ENCODE data around the gene TRAPPC8. TPM values are rescaled to one million over a fixed set of nuclear protein-coding genes. Genes with fewer than 3 reads are reported as not detected.

TRAPPC8 gene, protein sequence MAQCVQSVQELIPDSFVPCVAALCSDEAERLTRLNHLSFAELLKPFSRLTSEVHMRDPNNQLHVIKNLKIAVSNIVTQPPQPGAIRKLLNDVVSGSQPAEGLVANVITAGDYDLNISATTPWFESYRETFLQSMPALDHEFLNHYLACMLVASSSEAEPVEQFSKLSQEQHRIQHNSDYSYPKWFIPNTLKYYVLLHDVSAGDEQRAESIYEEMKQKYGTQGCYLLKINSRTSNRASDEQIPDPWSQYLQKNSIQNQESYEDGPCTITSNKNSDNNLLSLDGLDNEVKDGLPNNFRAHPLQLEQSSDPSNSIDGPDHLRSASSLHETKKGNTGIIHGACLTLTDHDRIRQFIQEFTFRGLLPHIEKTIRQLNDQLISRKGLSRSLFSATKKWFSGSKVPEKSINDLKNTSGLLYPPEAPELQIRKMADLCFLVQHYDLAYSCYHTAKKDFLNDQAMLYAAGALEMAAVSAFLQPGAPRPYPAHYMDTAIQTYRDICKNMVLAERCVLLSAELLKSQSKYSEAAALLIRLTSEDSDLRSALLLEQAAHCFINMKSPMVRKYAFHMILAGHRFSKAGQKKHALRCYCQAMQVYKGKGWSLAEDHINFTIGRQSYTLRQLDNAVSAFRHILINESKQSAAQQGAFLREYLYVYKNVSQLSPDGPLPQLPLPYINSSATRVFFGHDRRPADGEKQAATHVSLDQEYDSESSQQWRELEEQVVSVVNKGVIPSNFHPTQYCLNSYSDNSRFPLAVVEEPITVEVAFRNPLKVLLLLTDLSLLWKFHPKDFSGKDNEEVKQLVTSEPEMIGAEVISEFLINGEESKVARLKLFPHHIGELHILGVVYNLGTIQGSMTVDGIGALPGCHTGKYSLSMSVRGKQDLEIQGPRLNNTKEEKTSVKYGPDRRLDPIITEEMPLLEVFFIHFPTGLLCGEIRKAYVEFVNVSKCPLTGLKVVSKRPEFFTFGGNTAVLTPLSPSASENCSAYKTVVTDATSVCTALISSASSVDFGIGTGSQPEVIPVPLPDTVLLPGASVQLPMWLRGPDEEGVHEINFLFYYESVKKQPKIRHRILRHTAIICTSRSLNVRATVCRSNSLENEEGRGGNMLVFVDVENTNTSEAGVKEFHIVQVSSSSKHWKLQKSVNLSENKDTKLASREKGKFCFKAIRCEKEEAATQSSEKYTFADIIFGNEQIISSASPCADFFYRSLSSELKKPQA (N-terminal part only)
- total RNA-seq = 32.6 and 35.0 TPM in 2 replicates

DNA sequence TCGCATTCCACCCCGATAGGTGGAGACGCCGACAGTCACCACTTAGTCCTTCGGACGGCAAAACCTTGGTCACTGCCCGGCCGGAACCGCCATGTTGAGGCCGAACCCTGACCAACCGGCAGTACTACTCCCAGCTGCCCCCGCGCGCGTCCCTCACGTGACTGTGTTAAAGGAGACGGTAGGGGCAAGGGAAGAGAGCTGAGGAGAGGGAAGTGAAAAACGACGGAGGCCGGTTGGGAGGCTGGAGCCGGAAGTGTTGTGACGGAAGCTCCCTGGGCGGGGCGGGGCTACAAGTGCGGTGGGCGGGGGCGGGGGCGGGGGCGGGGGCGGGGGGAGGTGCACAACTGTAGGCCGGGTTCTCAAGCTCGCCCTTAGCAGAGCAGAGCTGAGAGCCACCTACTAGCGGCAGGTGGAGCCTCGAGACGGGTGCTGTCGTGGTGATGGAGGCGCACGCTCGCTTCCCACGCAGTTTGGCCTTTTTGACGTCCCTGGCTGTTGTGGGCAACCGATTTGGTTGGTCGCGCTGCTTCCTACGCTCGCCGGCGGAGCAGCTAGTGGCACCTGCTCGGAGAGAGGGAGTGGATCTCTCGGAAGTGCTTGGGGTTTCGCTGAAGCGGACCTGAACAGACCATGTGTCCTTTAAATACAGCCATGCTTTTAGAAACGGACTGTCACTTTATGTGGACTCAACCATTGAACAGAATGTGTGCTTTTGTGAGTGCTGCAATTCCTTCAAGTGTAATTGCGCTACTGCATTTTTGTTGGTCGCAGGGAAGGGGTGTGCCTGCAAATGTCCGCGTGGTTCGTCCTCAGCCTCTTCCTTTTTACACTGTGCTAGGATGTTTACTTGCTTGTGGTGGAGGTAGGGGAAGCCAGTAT is at the start of gene TRAPPC8:
TRAPPC8 (minus strand) TSS at position 130 of the 879 bp plus-strand sequence. CDS start 364 bp downstream, outside the sequence.
- H3K27me3 Mint-ChIP-seq = no peaks in the 10 kb centered on the region
- peaks cover 35% of the 10 kb centered on the region for H3K4me1 Mint-ChIP-seq
- peak within 1 kb of the TSS; percentile 99 for H3K27ac Mint-ChIP-seq
- H3K36me3 Mint-ChIP-seq (ENCODE audit: low read depth) = peaks cover 13% of the 10 kb centered on the region
- intact Hi-C loops (cut with micrococcal nuclease) = loop anchor here (1.0 to 10.0 kb wide), 5 partner anchors 75 to 288 kb away; partner anchors contain the start of gene RNF125
- H3K9me3 Mint-ChIP-seq = no peaks in the 10 kb centered on the region
- peak within 1 kb of the TSS; percentile 99 for H3K4me3 Mint-ChIP-seq
- DNase-seq = peak; percentile 96

DNA sequence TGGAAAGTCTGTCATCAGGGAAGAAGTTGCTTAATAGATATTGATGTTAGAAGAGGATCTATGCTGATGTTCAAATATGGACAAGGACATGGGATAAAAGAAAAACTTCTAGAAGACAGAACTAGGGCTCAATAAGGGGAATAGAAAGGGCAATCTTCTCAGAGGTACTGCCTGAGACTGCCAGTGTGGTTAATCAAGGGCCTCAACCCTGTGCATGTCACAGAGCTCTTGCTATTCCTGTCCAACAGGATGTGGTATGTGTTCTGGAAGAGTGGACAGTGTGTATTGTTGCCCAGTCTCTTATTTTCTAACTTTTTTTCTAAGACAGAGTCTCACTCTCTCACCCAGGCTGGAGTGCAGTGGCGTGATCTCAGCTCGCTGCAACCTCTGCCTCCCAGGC is 47.9 kb upstream of the TRAPPC8 start:
- H3K27ac Mint-ChIP-seq = no peak overlapping the region
- no peaks in the 10 kb centered on the region for H3K36me3 Mint-ChIP-seq (ENCODE audit: low read depth)
- intact Hi-C loops (cut with micrococcal nuclease) = no loop called here
- peaks cover 4% of the 10 kb centered on the region for H3K27me3 Mint-ChIP-seq
- DNase-seq = no peak
- peaks cover 2% of the 10 kb centered on the region for H3K4me1 Mint-ChIP-seq
- H3K9me3 Mint-ChIP-seq = no peaks in the 10 kb centered on the region
- no peak overlapping the region for H3K4me3 Mint-ChIP-seq

DNA sequence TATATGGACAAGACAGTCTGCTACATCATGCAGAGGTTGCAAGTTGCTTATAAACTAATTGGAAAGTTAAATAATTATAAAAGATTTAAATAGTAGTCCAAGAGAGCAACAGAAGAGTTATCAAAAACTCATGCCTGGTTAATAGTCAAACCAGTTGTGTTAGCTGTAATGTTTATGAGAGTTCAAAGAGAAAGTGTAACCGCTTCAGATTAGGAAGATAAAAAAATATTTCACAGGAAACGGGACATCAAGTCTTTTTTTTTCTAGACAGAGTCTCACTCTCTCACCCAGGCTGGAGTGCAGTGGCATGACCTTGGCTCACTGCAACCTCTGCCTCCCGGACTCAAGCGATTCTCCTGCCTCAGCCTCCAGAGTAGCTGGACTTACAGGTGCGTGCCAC is 41.0 kb upstream of the TRAPPC8 start:
- DNase-seq = no peak
- Mint-ChIP-seq H3K27me3 (peaks cover 3% of the 10 kb centered on the region), H3K27ac (no peak overlapping the region), H3K36me3 (ENCODE audit: low read depth) (no peaks in the 10 kb centered on the region), H3K4me3 (no peak overlapping the region), H3K9me3 (peaks cover under 1% of the 10 kb centered on the region), H3K4me1 (peaks cover 5% of the 10 kb centered on the region)
- intact Hi-C loops (cut with micrococcal nuclease) = no loop called here

DNA sequence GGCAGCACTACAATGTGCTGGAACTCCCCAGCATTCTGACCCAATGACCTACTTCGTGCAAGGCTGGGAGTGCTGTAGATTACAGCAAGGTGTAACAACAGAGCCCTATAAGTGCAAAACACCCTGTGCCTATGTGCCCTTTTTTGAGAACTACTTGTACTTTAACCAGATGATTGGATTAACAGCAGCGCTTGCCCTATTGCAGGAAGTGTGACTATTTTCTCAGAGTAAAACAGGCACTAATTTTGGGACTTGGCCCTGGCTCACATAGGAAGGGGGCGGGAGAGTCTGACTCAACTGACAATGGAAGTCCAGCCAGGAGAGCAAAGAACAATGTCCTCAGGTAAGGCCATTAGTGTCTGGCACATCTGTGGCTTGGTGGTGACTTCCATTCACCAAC is 40.1 kb upstream of the TRAPPC8 start:
- Mint-ChIP-seq H3K4me3 (no peak overlapping the region), H3K9me3 (peaks cover 5% of the 10 kb centered on the region), H3K27ac (no peak overlapping the region), H3K27me3 (peaks cover 3% of the 10 kb centered on the region), H3K4me1 (peaks cover 7% of the 10 kb centered on the region), H3K36me3 (ENCODE audit: low read depth) (no peaks in the 10 kb centered on the region)
- no peak for DNase-seq
- intact Hi-C loops (cut with micrococcal nuclease) = no loop called here

DNA sequence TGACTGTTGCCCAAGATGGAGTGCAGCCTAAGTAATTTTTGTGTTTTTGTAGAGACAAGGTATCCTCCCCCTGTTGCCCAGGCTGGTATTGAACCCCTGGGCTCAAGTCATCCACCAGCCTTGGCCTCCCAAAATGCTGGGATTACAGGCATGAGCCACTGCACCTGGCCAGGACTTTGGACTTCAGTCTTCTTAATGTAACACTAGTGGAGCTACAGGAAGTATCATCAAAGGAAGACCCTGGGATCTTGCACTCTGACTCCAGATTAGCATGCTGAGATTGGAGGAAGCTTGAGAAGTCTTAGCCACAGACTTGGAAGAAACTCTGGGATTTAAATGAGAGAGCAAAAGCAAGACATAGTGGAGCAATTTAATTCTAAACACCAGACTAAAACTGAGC is 37.9 kb upstream of the TRAPPC8 start:
- no peaks in the 10 kb centered on the region for H3K36me3 Mint-ChIP-seq (ENCODE audit: low read depth)
- H3K9me3 Mint-ChIP-seq = peaks cover 11% of the 10 kb centered on the region
- no peak overlapping the region for H3K4me3 Mint-ChIP-seq
- no peak overlapping the region for H3K27ac Mint-ChIP-seq
- DNase-seq = no peak
- H3K4me1 Mint-ChIP-seq = peaks cover 7% of the 10 kb centered on the region
- intact Hi-C loops (cut with micrococcal nuclease) = no loop called here
- peaks cover 3% of the 10 kb centered on the region for H3K27me3 Mint-ChIP-seq

DNA sequence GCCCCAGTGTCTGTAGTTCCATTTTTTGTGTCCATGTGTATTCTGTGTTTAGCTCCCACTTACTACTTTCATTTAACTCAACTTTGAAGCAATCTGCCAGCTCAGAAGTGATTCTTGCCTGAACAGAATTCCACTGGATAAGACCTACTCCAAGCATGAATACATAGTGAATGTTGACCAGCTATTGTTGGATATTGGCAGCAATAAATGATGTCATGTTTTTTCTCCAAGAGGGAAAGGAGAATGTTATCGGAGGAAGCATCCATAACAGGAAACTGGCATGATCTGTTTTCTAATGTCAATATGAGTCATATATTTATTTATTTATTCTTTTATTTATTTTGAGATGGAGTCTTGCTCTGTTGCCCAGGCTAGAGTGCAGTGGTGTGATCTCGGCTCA is 36.8 kb upstream of the TRAPPC8 start:
- peaks cover 11% of the 10 kb centered on the region for H3K9me3 Mint-ChIP-seq
- H3K4me3 Mint-ChIP-seq = no peak overlapping the region
- DNase-seq = no peak
- peaks cover 3% of the 10 kb centered on the region for H3K27me3 Mint-ChIP-seq
- H3K4me1 Mint-ChIP-seq = peaks cover 5% of the 10 kb centered on the region
- H3K36me3 Mint-ChIP-seq (ENCODE audit: low read depth) = no peaks in the 10 kb centered on the region
- H3K27ac Mint-ChIP-seq = no peak overlapping the region
- intact Hi-C loops (cut with micrococcal nuclease) = no loop called here

DNA sequence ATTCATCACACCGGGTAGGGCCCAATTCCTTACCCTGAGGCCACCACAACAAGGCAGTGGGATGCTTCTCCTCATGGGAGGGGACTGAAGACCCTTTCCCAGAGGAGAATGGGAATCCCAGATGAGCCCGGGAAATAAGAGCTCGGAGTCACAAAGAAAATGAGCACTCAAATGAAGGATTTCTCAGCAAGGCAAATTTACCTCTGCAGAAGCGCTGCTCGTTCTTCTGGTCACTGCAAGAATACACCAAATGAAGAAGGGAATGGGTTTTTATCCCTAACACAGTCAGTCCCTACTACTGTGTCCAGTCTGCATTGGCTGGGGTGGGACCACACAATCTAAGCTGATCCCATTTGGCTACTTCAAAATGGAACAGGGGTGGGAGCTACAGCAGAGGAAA is 35.7 kb upstream of the TRAPPC8 start:
- Mint-ChIP-seq H3K36me3 (ENCODE audit: low read depth) (no peaks in the 10 kb centered on the region), H3K27ac (no peak overlapping the region), H3K9me3 (peaks cover 11% of the 10 kb centered on the region), H3K4me3 (no peak overlapping the region), H3K27me3 (peaks cover 3% of the 10 kb centered on the region), H3K4me1 (peaks cover 2% of the 10 kb centered on the region)
- intact Hi-C loops (cut with micrococcal nuclease) = no loop called here
- no peak for DNase-seq

DNA sequence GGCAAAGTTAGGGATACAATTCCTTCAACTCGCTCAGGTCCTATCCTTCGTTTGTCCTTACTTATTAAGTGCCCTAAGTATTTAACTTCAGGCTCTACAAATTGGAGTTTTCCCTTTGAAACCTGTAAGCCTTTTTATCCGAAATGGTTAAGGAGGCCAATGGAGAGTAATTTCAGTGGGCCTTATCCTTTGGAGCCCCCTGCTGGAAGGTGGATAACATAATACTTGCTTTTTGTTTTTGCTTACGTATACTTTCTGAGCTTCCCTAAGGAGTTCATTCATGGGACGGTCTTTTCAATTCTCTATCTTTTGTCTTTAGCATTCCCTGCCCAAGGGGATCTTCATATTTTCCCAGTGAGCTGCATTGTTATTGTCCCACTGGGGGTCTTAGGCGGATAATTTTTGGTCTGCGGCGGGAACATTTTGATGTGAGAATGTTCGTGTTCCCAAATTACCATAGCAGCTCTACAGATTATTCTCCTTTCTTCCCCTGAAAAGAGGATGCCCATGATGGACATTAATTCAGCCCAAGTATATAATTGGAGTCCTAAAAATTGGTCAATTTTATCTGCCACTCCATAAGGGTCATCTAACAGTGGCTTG is 34.4 kb upstream of the TRAPPC8 start:
- Mint-ChIP-seq H3K9me3 (peaks cover 11% of the 10 kb centered on the region), H3K27ac (no peak overlapping the region), H3K4me3 (no peak overlapping the region), H3K36me3 (ENCODE audit: low read depth) (no peaks in the 10 kb centered on the region), H3K27me3 (peaks cover 3% of the 10 kb centered on the region), H3K4me1 (peaks cover 2% of the 10 kb centered on the region)
- peak; percentile 75 for DNase-seq
- intact Hi-C loops (cut with micrococcal nuclease) = loop anchor here (1.0 kb wide), 1 partner anchor 236 kb away; no protein-coding TSS in a partner anchor

DNA sequence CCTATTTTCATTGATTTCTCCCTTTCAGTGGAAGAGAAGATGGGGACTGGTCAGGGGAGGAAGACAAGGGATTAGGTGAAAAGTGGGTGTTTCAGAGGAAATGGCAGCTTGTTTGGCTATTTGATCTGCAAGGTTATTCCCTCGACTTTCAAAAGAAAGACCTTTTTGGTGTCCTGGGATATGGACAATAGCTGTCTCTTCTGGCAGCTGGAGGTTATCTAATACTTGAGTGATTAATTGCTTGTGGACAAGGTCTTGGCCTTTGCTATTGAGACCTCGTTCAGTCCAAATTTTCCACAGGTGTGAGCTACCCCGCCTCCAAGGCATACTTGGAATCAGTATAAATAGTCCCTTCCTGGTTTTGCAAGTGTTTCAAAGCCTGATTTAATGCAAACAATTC is 33.3 kb upstream of the TRAPPC8 start:
- DNase-seq = no peak
- Mint-ChIP-seq H3K36me3 (ENCODE audit: low read depth) (no peaks in the 10 kb centered on the region), H3K27me3 (peaks cover 3% of the 10 kb centered on the region), H3K9me3 (peaks cover 15% of the 10 kb centered on the region), H3K4me1 (peaks cover 2% of the 10 kb centered on the region), H3K27ac (no peak overlapping the region), H3K4me3 (no peak overlapping the region)
- intact Hi-C loops (cut with micrococcal nuclease) = no loop called here

DNA sequence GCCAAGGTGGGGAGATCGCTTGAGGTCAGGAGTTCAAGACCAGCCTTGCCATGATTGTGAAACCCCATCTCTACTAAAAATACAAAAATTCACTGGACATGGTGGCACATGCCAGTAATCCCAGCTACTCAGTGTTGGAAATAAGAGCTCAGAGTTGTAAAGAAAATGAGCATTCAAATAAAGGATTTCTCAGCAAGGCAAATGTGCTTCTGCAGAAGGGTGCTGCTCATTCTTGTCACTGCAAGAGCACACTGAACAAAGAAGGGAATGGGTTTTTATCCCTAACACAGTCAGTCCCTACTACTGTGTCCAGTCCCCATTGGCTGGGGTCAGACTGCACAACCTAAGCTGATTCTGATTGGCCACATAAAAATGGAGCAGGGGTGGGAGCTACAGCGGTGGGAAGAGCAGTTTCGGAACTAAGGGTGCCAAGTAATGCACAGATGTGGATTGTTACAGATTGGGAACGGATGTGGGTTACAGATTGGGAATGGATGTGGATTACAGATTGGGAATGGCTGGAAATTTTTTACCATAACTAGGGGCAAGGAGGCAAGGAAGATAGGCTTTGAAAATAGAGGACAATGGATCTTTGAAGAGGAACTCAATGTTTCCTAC is 31.1 kb upstream of the TRAPPC8 start:
- no peak overlapping the region for H3K4me3 Mint-ChIP-seq
- peaks cover 15% of the 10 kb centered on the region for H3K9me3 Mint-ChIP-seq
- no peak for DNase-seq
- H3K27ac Mint-ChIP-seq = no peak overlapping the region
- no peaks in the 10 kb centered on the region for H3K36me3 Mint-ChIP-seq (ENCODE audit: low read depth)
- peaks cover 3% of the 10 kb centered on the region for H3K27me3 Mint-ChIP-seq
- peaks cover 2% of the 10 kb centered on the region for H3K4me1 Mint-ChIP-seq
- intact Hi-C loops (cut with micrococcal nuclease) = no loop called here

DNA sequence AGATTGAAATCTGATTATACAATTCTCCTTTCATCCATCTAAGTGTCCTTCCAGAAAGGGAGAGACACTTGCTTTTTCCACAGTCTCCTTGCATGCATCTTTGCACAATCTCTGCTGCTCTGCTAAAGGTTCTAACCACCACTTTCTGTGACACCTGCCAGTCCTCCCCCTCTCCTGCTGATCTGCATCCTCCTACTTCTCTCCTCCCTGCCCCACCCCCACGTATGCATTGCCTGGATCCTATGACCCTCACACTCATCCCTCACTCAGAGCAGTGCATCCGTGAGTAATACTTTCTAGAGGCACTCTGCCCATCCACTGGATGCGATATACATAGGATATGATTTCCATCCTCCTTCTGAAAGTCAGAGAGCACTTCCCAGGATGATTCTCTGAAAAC is 27.7 kb upstream of the TRAPPC8 start:
- intact Hi-C loops (cut with micrococcal nuclease) = no loop called here
- Mint-ChIP-seq H3K36me3 (ENCODE audit: low read depth) (no peaks in the 10 kb centered on the region), H3K27me3 (peaks cover 3% of the 10 kb centered on the region), H3K27ac (no peak overlapping the region), H3K4me3 (no peak overlapping the region), H3K4me1 (no peaks in the 10 kb centered on the region), H3K9me3 (peaks cover 4% of the 10 kb centered on the region)
- DNase-seq = no peak

DNA sequence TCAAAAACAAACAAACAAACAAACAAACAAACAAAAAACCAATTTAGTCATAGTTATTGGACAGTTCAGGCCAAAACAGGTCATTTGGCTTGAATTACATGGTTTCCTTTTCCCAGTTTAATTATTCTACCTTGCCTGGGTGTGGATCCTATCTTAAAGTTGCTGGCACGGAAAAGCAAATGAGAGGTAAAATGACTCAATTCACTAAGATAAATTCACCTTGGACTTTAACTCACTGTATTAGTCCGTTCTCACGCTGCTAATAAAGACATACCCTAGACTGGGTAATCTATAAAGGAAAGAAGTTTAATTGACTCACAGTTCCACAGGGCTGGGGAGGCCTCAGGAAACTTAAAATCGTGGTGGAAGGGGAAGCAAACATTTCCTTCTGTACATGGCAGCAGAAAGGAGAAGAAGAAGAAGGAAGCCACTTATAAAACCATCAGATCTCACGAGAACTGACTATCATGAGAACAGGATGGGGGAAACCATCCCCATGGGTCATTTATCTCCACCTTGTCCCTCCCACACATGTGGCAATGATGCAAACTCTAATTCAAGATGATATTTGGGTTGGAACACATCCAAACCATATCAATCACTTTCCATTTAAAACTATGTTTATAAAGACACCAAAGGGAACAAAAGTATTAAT is 22.5 kb upstream of the TRAPPC8 start:
- Mint-ChIP-seq H3K27ac (no peak overlapping the region), H3K4me1 (no peaks in the 10 kb centered on the region), H3K9me3 (peaks cover 6% of the 10 kb centered on the region), H3K4me3 (no peak overlapping the region), H3K36me3 (ENCODE audit: low read depth) (no peaks in the 10 kb centered on the region), H3K27me3 (no peaks in the 10 kb centered on the region)
- intact Hi-C loops (cut with micrococcal nuclease) = no loop called here
- no peak for DNase-seq

Data from activated CD4-positive, alpha-beta T cell treated with anti-CD3 and anti-CD28 coated beads, Interleukin-2, amount 10 ng/mL, durations not matched to agents 24 days and 14 days (primary cell).